Thyroid gland (tissue), 4 donors: ENCODE results near the gene TNFSF4.

Source experiments
- CTCF ChIP-seq, 6 experiments: fragments of 200-600 bp in 3 of 6; fragments of 450-650 bp in 3 of 6; sonication (generic) in 3 of 6; IDR thresholded peaks; one replicate each; pipeline ENCODE4 v1.5.1; 2016 to 2019; ENCODE audit warnings: antibody characterized with exemption in 6 of 6, mild to moderate bottlenecking in 2 of 6, inconsistent platforms in 1 of 6, moderate library complexity in 1 of 6
- POLR2A ChIP-seq, 2 donors: fragments of 450-650 bp; IDR thresholded peaks; one replicate each; pipeline ENCODE4 v1.6.1; 2017; ENCODE audit warnings: antibody characterized with exemption in 2 of 2, mild to moderate bottlenecking in 2 of 2, moderate library complexity in 1 of 2

DNA sequence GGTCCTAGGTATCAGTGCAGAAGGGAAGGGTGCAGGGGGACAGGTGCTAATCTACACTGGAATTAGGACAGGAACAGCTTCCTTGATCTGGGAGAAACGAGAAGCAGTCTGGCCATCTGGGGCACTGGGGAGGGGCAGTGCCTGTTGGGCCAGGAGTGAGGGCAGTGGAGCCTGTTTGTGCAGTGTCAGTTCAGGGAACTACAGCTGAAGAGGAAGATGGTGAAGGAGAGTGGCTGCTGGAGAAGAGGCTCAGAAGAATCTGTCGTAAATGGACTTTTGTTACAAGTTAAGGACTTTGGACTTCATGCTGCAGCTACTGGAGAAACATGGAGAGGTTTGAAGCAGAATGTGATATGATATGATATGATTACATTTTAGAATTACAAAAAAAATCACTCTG is 3.2 kb upstream of the TNFSF4 start:
- TF ChIP-seq CTCF (IDR thresholded peaks at IDR 0.05) (no peak), POLR2A (IDR thresholded peaks at IDR 0.05) (no peak)
